Sigmoid colon (tissue), 4 donors: ENCODE data around the gene MICAL2.

Experiments
- CTCF ChIP-seq, 4 experiments: fragments of 450-650 bp in 3 of 4; fragments of 200-600 bp in 1 of 4; IDR thresholded peaks; one replicate each; pipeline ENCODE4 v1.5.1; 2016 to 2019; ENCODE audit warnings: antibody characterized with exemption in 4 of 4, mild to moderate bottlenecking in 3 of 4, moderate library complexity in 2 of 4
- POLR2A ChIP-seq, 2 donors: fragments of 450-650 bp; IDR thresholded peaks; one replicate each; pipeline ENCODE4 v1.6.1; 2016; ENCODE audit warnings: antibody characterized with exemption in 2 of 2, mild to moderate bottlenecking in 2 of 2, moderate library complexity in 2 of 2
- POLR2AphosphoS5 ChIP-seq, 4 donors: sonication (generic); formaldehyde crosslinking; IDR thresholded peaks; one replicate each; pipeline ENCODE4 v1.6.1; 2017; ENCODE audit warnings: antibody characterized with exemption in 4 of 4

- TF ChIP-seq CTCF (IDR thresholded peaks at IDR 0.05) (no peak), POLR2A (IDR thresholded peaks at IDR 0.05) (no peak), POLR2AphosphoS5 (IDR thresholded peaks at IDR 0.05) (no peak)
Observed at GRCh38 chr11:12168114-12168513, 57.7 kb downstream of the MICAL2 start.
